ENCODE results near the gene COA1. TPM values are rescaled to one million over a fixed set of nuclear protein-coding genes. Genes with fewer than 3 reads are reported as not detected.
A peak's percentile ranks its signal among the peaks of the same experiment; 100 is the strongest.

The COA1 gene
- total and polyA plus RNA-seq, 8 donors, result 41.5 to 89.2 (median 75.6) TPM

DNA sequence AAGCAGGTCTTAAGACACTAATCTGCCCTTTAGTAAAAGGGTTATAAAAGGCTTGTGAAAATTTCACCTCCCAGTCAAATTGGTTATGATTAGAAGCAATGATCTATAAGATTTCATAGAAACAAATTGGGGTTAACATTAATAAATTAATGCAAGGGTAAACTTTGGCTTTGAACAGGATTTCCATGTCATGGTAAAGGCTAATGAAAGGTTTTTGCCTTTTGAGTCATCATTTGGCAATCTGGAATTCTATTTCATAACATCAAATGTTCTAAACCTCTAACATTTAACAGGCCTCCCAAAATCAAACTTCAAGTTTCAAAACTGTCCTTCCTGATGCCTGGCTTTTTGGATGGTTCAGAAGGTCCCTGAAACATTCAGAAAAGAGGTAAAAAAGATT, 62.4 kb downstream of the COA1 start:
- H3K4me3 ChIP-seq, result no peak overlapping the region
- peak overlapping the region; percentile 8 to 22 for H3K27ac ChIP-seq
- intact Hi-C loops (cut with DNase I), result no loop called here
- H3K36me3 ChIP-seq, result no peaks in the 10 kb centered on the region
- DNase-seq, result no peak
- no peaks in the 10 kb centered on the region for H3K27me3 ChIP-seq
- H3K4me1 ChIP-seq, result peaks cover 0 to 5% of the 10 kb centered on the region in 2 donors
- no peak for ATAC-seq
- TF ChIP-seq, protein P1, sequence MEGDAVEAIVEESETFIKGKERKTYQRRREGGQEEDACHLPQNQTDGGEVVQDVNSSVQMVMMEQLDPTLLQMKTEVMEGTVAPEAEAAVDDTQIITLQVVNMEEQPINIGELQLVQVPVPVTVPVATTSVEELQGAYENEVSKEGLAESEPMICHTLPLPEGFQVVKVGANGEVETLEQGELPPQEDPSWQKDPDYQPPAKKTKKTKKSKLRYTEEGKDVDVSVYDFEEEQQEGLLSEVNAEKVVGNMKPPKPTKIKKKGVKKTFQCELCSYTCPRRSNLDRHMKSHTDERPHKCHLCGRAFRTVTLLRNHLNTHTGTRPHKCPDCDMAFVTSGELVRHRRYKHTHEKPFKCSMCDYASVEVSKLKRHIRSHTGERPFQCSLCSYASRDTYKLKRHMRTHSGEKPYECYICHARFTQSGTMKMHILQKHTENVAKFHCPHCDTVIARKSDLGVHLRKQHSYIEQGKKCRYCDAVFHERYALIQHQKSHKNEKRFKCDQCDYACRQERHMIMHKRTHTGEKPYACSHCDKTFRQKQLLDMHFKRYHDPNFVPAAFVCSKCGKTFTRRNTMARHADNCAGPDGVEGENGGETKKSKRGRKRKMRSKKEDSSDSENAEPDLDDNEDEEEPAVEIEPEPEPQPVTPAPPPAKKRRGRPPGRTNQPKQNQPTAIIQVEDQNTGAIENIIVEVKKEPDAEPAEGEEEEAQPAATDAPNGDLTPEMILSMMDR (IDR thresholded peaks at IDR 0.05), result no peak
- H3K9me3 ChIP-seq, result peaks cover 0 to 9% of the 10 kb centered on the region in 2 donors

- Histone ChIP-seq H3K4me1 (peaks cover 0 to 5% of the 10 kb centered on the region in 2 donors), H3K27ac (no peak overlapping the region), H3K27me3 (no peaks in the 10 kb centered on the region), H3K9me3 (peaks cover 0 to 9% of the 10 kb centered on the region in 2 donors), H3K4me3 (no peak overlapping the region), H3K36me3 (no peaks in the 10 kb centered on the region)
- DNase-seq, result no peak
- TF ChIP-seq, protein P1 (IDR thresholded peaks at IDR 0.05), result no peak
- intact Hi-C loops (cut with DNase I), result no loop called here
- ATAC-seq, result no peak
These were observed 64.6 kb downstream of the COA1 start for GRCh38 chr7:43664681-43665080.

DNA sequence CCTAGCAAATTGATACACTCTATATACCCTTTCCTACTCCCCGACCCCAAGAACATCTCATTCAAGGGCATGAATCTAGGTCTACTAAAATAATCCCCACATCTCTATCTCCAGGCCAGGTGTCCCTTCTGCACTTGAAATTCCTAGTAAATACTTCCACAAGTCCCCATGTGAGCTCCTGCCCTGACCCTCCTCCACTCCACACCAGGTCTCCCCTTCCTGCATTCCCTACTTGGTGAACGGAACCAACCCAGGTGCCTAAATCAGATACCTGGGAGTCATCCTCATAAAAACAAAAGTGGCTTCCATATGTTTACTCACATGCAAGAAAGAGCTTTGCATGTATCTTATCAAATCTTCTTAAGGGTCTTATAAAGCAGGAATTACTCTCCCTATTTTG, 69.2 kb downstream of the COA1 start:
- Histone ChIP-seq H3K9me3 (no peaks in the 10 kb centered on the region), H3K4me1 (peaks cover 0 to 11% of the 10 kb centered on the region in 2 donors), H3K27ac (peak overlapping the region in 1 of 2 donors; percentile 53), H3K36me3 (no peaks in the 10 kb centered on the region), H3K4me3 (no peak overlapping the region), H3K27me3 (no peaks in the 10 kb centered on the region)
- ATAC-seq (no peak), DNase-seq (no peak)
- TF ChIP-seq, protein P1 (IDR thresholded peaks at IDR 0.05), result no peak
- intact Hi-C loops (cut with DNase I), result no loop called here

DNA sequence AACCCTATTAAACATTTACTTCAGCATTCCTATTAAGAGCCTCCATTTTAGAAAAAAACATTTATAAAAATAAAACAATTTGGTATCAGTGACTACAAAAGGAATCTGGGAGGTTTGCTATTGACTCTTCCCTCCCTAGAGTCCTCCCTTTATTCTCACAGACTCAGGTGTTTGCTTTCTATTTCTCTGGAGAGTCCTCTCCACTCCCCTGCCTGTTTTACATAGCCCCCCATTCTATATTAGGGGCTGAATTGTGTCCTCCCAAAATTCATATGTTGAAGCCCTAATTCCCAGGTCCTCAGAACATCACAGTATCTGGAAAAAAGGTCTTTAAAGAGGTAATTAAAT, 69.8 kb downstream of the COA1 start:
- ATAC-seq (peak; percentile 55), DNase-seq (no peak)
- Histone ChIP-seq H3K27ac (peak overlapping the region; percentile 53 to 54), H3K36me3 (no peaks in the 10 kb centered on the region), H3K4me1 (peaks cover 0 to 8% of the 10 kb centered on the region in 2 donors), H3K4me3 (no peak overlapping the region), H3K9me3 (no peaks in the 10 kb centered on the region), H3K27me3 (no peaks in the 10 kb centered on the region)
- TF ChIP-seq, protein P1 (IDR thresholded peaks at IDR 0.05), result no peak
- intact Hi-C loops (cut with DNase I), result no loop called here

DNA sequence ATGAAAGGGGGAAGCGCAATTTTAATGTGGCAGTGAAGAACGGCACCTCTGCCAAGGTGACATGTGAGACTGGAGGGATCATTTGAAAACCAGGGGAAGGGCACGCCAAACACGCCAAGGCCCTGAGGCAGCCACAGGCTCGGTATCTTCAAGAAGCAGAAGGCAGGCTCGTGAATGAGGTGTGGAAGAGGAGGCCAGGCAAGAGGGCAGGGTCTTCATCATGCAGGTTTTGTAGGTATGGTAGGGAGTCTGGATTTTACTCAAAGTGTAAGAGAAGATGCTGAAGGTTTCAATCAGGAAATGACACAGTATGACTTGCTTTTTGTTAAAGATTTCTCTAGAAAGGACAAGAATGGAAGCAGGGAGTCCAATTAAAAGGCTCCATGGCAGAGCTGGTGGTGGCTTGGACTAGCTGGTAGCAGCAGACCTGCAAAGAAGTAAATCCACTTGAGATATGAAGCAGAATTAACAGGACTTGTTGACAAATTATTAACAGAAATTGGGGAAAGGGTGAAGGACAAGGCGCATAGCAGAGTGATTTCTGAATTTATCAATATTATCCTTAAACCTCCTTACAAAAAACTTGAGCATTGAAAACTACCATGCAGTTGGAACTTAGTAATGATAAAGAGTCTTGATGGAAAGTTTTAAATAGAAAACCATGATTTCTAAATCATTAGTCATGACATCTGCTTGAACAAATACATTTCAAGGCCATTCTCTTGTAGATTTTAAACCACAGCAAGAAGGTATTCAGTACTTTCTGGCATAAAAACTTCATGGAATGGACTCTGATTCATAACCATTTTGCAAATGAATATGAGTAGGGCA, 70.4 kb downstream of the COA1 start:
- H3K4me3 ChIP-seq, result no peak overlapping the region
- H3K36me3 ChIP-seq, result no peaks in the 10 kb centered on the region
- H3K9me3 ChIP-seq, result no peaks in the 10 kb centered on the region
- no peak for DNase-seq
- peak overlapping the region; percentile 53 to 54 for H3K27ac ChIP-seq
- TF ChIP-seq, protein P1 (IDR thresholded peaks at IDR 0.05), result no peak
- H3K27me3 ChIP-seq, result no peaks in the 10 kb centered on the region
- peaks cover 0 to 6% of the 10 kb centered on the region in 2 donors for H3K4me1 ChIP-seq
- ATAC-seq, result peak; percentile 74
- intact Hi-C loops (cut with DNase I), result no loop called here
